MCF 10A (cell line): ENCODE results near the gene RGS16. TPM values are rescaled to one million over a fixed set of nuclear protein-coding genes. Genes with fewer than 3 reads are reported as not detected.
A peak's percentile ranks its signal among the peaks of the same experiment; 100 is the strongest.

ENCODE experiments used
- BruUV-seq: library from RNA; stranded (reverse); fragments of 400-500 nt; replicated peaks from 2 replicates; lab custom pipeline; 2021; lab: Mats Ljungman, UMichigan
- CTCF ChIA-PET: fragments of 300-600 bp; sonication (Branson Sonifier 250); formaldehyde crosslinking; extraction: SDS; loops from one replicate; lab custom pipeline; 2021; ENCODE audit warnings: antibody characterized with exemption, inconsistent platforms; lab: Yijun Ruan, JAX
- POLR2A ChIA-PET: fragments of 300-600, 350-650 bp; sonication (Branson Sonifier 250); formaldehyde crosslinking; extraction: SDS; loops from one replicate; lab custom pipeline; 2020; ENCODE audit warnings: antibody characterized with exemption, inconsistent platforms; lab: Yijun Ruan, JAX
- DNase-seq: peaks from one replicate; pipeline ENCODE4 v3.0.0-alpha.2; 2018; ENCODE audit not compliant: unreplicated experiment
- H3K27ac Mint-ChIP-seq: one replicate; pipeline ENCODE4 v1.8.0; 2022; ENCODE audit warnings: mild to moderate bottlenecking, low read depth, mixed read lengths; ENCODE audit not compliant: unreplicated experiment
- H3K27me3 Mint-ChIP-seq: one replicate; pipeline ENCODE4 v1.8.0; 2022; ENCODE audit warnings: mixed read lengths; ENCODE audit not compliant: insufficient read depth, unreplicated experiment
- H3K36me3 Mint-ChIP-seq: one replicate; pipeline ENCODE4 v1.8.0; 2022; ENCODE audit warnings: mild to moderate bottlenecking, moderate library complexity, mixed read lengths; ENCODE audit not compliant: insufficient read depth, unreplicated experiment
- H3K4me1 Mint-ChIP-seq: one replicate; pipeline ENCODE4 v1.8.0; 2022; ENCODE audit warnings: mixed read lengths; ENCODE audit not compliant: insufficient read depth, unreplicated experiment
- H3K4me3 Mint-ChIP-seq: one replicate; pipeline ENCODE4 v1.8.0; 2022; ENCODE audit warnings: mild to moderate bottlenecking, moderate library complexity, mixed read lengths; ENCODE audit not compliant: unreplicated experiment
- H3K9me3 Mint-ChIP-seq: one replicate; pipeline ENCODE4 v1.8.0; 2022; ENCODE audit warnings: mixed read lengths; ENCODE audit not compliant: unreplicated experiment
- intact Hi-C: fragments of 100-400 bp; cut with micrococcal nuclease; formaldehyde crosslinking; loops from 2 replicates; pipeline ENCODE4 v1.14.1; 2022
- total RNA-seq: library from RNA; stranded (reverse); gene quantifications from 2 replicates; pipeline ENCODE4 v1.2.3, GENCODE V29; 2022
- TF ChIP-seq, protein P1 (sequence below): fragments of 200-600 bp; IDR thresholded peaks from one replicate; pipeline ENCODE4 v1.8.0; 2022; ENCODE audit warnings: antibody characterized with exemption, mild to moderate bottlenecking; ENCODE audit not compliant: unreplicated experiment

The RGS16 gene
- total RNA-seq, 1 experiment from 2014 or later, result 13.7 TPM

DNA sequence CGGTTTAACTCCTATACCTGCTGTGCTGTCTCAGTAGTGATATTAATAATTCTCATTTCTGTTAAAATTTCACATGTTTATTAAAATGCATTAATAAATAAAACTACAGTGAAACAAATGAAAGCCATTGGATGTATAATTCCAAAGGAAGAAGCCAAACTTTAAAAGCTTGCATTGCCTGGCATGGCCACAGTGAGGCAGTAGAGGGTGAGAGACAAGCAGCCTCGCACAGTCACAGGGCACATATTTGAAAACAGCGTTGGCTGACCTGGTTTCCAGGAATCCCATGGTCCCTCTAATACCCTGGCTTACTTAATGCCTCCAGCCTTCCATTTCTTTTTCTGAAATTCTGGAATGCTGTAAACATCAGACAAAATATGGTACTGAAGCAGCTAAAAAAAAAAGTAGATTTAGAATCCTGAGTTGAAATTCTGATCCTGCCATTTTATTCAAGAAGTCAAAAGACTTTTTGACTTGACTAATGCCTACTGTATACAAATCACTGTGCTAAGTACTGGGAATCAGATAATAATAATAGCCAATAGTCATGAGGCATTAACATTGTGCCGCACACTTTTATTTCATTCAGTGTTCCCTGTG is 8.4 kb downstream of the RGS16 start:
- TF ChIP-seq, protein P1, sequence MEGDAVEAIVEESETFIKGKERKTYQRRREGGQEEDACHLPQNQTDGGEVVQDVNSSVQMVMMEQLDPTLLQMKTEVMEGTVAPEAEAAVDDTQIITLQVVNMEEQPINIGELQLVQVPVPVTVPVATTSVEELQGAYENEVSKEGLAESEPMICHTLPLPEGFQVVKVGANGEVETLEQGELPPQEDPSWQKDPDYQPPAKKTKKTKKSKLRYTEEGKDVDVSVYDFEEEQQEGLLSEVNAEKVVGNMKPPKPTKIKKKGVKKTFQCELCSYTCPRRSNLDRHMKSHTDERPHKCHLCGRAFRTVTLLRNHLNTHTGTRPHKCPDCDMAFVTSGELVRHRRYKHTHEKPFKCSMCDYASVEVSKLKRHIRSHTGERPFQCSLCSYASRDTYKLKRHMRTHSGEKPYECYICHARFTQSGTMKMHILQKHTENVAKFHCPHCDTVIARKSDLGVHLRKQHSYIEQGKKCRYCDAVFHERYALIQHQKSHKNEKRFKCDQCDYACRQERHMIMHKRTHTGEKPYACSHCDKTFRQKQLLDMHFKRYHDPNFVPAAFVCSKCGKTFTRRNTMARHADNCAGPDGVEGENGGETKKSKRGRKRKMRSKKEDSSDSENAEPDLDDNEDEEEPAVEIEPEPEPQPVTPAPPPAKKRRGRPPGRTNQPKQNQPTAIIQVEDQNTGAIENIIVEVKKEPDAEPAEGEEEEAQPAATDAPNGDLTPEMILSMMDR, result peak; percentile 92
- Mint-ChIP-seq H3K27me3 (no peaks in the 10 kb centered on the region), H3K9me3 (no peaks in the 10 kb centered on the region), H3K27ac (no peak overlapping the region), H3K4me1 (peaks cover 6% of the 10 kb centered on the region), H3K36me3 (no peaks in the 10 kb centered on the region), H3K4me3 (no peak overlapping the region)
- ChIA-PET CTCF (interaction anchor here (0.5 to 23.4 kb wide), 70 partner anchors 8 to 1046 kb away, joined by 3 to 991 read pairs (median 4); partner anchors contain the start of genes NPL and RGS16), POLR2A (interaction anchor here (0.7 to 1.3 kb wide), 6 partner anchors 11 to 206 kb away, joined by 3 to 5 read pairs (median 4); no protein-coding TSS in a partner anchor)
- DNase-seq, result peak; percentile 80
- intact Hi-C loops, result loop anchor here (1.0 kb wide), 4 partner anchors 149 to 510 kb away; no protein-coding TSS in a partner anchor
- no TSS peak for BruUV-seq

DNA sequence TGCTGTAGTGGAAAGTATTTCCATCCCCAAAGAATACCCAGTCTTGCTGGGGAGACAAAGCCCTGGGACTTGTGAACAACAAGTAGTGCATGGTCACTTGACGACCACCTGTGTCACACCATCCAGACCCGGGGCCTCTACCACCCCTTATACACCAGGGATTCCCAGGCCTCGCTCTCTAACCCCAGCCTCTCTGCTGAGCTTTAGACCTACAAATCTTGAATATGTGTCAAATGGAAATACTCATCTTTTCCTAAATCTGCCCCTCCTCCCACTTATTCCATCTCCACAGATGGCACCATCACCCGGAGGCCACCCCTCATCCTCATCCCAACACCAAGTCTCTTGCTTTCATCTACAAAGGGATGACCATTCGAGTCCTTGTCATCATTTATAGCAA is 14.3 kb downstream of the RGS16 start:
- CTCF ChIA-PET, result interaction anchor here (0.5 to 23.4 kb wide), 9 partner anchors 12 to 649 kb away, joined by 3 to 991 read pairs (median 8); partner anchors contain the start of genes NPL and RGS16
- POLR2A ChIA-PET, result interaction anchor here (1.1 to 2.4 kb wide), 10 partner anchors 15 to 502 kb away, joined by 3 to 14 read pairs (median 8); no protein-coding TSS in a partner anchor
- Mint-ChIP-seq H3K27me3 (no peaks in the 10 kb centered on the region), H3K36me3 (peaks cover 7% of the 10 kb centered on the region), H3K4me3 (no peak overlapping the region), H3K4me1 (peaks cover 5% of the 10 kb centered on the region), H3K9me3 (no peaks in the 10 kb centered on the region), H3K27ac (no peak overlapping the region)
- no TSS peak for BruUV-seq
- intact Hi-C loops, result loop anchor here (2.0 kb wide), 1 partner anchor 193 kb away; no protein-coding TSS in a partner anchor
- no peak for DNase-seq
- TF ChIP-seq, protein P1, result no peak

DNA sequence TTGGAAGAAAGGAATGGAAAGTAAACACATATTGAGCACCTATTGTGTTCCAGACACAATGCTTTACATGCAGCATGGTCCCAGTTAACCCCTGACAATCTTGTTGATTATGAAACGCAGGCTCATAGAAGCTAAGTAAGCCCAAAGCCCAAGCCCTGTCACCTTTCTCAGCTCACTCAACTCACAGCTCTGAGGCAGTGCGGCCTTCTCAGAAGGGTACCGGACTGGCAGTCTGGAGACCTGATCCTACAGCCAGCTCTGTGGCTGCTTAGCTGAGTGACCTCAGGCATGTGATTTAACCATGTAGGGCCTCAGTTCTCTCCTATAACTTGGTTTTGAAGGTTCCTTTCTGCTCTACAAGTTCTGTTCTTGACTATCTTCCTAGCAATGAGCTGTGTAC is 14.7 kb downstream of the RGS16 start:
- no TSS peak for BruUV-seq
- Mint-ChIP-seq H3K4me1 (peaks cover 5% of the 10 kb centered on the region), H3K9me3 (no peaks in the 10 kb centered on the region), H3K27ac (peak overlapping the region; percentile 93), H3K36me3 (peaks cover 7% of the 10 kb centered on the region), H3K27me3 (no peaks in the 10 kb centered on the region), H3K4me3 (peak overlapping the region; percentile 84)
- no peak for DNase-seq
- intact Hi-C loops, result loop anchor here (2.0 kb wide), 1 partner anchor 193 kb away; no protein-coding TSS in a partner anchor
- TF ChIP-seq, protein P1, result no peak
- ChIA-PET CTCF (interaction anchor here (0.5 to 23.4 kb wide), 17 partner anchors 9 to 649 kb away, joined by 3 to 991 read pairs (median 6); partner anchors contain the start of genes NPL and RGS16), POLR2A (interaction anchor here (0.6 to 2.4 kb wide), 31 partner anchors 9 to 1161 kb away, joined by 3 to 17 read pairs (median 4); partner anchors contain the start of gene RGS16)
